ENCODE measurements around the gene FGF21. TPM values are rescaled to one million over a fixed set of nuclear protein-coding genes. Genes with fewer than 3 reads are reported as not detected.

The FGF21 gene
- total RNA-seq, 2 donors from 2014 or later: not detected

DNA sequence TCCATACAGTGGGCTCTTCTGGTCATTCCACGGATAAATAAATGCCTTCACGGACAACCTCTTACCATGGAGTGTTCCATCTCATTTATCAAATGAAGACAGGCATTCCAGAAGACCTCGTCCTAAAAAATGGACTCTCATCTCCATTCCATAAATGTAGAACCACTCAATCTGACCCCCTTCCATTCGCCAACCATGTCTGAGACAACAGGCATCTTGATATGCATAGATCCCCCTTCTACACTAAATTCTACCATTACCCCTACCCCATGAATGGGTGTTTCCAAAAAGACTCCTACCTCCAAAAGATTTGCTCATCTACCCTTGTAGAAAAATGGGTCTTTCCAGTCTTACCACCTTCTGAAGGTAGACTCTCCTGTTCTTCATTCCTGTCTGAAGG is 23.9 kb upstream of the FGF21 start:
- Histone ChIP-seq H3K4me1 (replicated peaks) (no peaks in the 10 kb centered on the region), H3K27ac (no peak overlapping the region), H3K4me3 (no peak overlapping the region), H3K36me3 (no peaks in the 10 kb centered on the region), H3K27me3 (replicated peaks; ENCODE audit: insufficient read depth) (no peaks in the 10 kb centered on the region), H3K9me3 (no peaks in the 10 kb centered on the region)
- TF ChIP-seq, protein P1, sequence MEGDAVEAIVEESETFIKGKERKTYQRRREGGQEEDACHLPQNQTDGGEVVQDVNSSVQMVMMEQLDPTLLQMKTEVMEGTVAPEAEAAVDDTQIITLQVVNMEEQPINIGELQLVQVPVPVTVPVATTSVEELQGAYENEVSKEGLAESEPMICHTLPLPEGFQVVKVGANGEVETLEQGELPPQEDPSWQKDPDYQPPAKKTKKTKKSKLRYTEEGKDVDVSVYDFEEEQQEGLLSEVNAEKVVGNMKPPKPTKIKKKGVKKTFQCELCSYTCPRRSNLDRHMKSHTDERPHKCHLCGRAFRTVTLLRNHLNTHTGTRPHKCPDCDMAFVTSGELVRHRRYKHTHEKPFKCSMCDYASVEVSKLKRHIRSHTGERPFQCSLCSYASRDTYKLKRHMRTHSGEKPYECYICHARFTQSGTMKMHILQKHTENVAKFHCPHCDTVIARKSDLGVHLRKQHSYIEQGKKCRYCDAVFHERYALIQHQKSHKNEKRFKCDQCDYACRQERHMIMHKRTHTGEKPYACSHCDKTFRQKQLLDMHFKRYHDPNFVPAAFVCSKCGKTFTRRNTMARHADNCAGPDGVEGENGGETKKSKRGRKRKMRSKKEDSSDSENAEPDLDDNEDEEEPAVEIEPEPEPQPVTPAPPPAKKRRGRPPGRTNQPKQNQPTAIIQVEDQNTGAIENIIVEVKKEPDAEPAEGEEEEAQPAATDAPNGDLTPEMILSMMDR (IDR thresholded peaks at IDR 0.05): no peak
- TF ChIP-seq POLR2AphosphoS5 (IDR thresholded peaks at IDR 0.05): no peak
- no peak for TF ChIP-seq POLR2A (IDR thresholded peaks at IDR 0.05)
- WGBS: 84% methylated on average over 4 of the region's 4 CpGs
- no peak for DNase-seq (ENCODE audit: low spot score)
- intact Hi-C loops (cut with DNase I): loop anchor here (10.0 kb wide), 1 partner anchor 57 kb away; the partner anchor contains the start of gene NTN5

DNA sequence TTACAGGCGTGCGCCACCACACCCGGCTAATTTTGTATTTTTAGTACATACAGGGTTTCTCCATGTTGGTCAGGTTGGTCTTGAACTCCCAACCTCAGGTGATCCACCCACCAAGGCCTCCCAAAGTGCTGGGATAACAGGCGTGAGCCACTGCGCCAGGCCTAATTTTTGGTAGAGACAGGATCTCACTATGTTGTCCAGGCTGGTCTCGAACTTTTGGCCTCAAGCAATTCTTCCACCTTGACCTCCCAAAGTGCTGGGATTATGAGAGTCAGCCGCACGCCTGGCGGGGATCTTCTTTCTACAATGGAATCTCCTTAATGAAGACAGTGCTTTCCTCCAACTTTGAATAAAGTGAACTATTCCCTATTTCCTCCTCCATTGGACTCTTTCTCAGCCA is 20.7 kb upstream of the FGF21 start:
- Histone ChIP-seq H3K4me3 (no peak overlapping the region), H3K4me1 (replicated peaks) (peaks cover 6% of the 10 kb centered on the region), H3K27me3 (replicated peaks; ENCODE audit: insufficient read depth) (no peaks in the 10 kb centered on the region), H3K27ac (no peak overlapping the region), H3K9me3 (no peaks in the 10 kb centered on the region), H3K36me3 (no peaks in the 10 kb centered on the region)
- DNase-seq (ENCODE audit: low spot score): no peak
- intact Hi-C loops (cut with DNase I): loop anchor here (10.0 kb wide), 1 partner anchor 60 kb away; the partner anchor contains the start of gene NTN5
- WGBS: 96% methylated on average over 9 of the region's 9 CpGs
- no peak for TF ChIP-seq POLR2AphosphoS5 (IDR thresholded peaks at IDR 0.05)
- TF ChIP-seq, protein P1 (IDR thresholded peaks at IDR 0.05): no peak

DNA sequence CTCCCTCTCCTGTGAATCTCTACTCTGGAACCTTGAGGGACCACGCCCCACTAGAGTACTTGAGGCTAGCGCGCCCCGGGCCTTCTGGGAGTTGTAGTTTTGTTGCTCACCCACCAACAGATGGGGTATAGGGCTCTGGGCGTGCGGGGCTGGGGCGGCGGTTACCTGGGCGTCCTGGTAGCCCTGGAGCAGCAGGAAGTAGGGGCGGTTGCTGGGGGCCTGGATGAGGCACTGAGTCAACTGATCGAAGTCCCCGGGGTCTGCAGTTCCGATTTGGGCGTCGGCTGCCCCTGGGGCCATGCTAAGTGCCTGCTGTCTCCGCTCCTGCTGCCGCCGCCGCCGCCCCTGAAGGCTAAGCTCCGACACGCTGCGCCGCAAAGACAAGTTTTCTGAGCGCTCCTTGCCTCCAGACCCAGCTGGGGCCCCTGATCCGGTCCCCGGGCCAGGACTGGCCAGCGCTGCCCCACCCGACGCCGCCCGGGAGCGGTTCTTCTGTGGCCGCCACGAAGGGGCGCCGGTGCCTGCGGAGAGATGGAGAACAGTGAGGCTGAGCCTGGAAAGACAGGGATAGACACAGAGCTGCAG is 20.2 kb upstream of the FGF21 start:
- peaks cover 7% of the 10 kb centered on the region for H3K4me1 ChIP-seq (replicated peaks)
- 23% methylated on average over 38 of the region's 38 CpGs for WGBS
- no peaks in the 10 kb centered on the region for H3K9me3 ChIP-seq
- no peaks in the 10 kb centered on the region for H3K27me3 ChIP-seq (replicated peaks; ENCODE audit: insufficient read depth)
- H3K4me3 ChIP-seq: no peak overlapping the region
- no peaks in the 10 kb centered on the region for H3K36me3 ChIP-seq
- intact Hi-C loops (cut with DNase I): loop anchor here (10.0 kb wide), 1 partner anchor 60 kb away; the partner anchor contains the start of gene NTN5
- no peak for TF ChIP-seq POLR2AphosphoS5 (IDR thresholded peaks at IDR 0.05)
- TF ChIP-seq, protein P1 (IDR thresholded peaks at IDR 0.05): no peak
- no peak for TF ChIP-seq POLR2A (IDR thresholded peaks at IDR 0.05)
- no peak for DNase-seq (ENCODE audit: low spot score)
- H3K27ac ChIP-seq: no peak overlapping the region

DNA sequence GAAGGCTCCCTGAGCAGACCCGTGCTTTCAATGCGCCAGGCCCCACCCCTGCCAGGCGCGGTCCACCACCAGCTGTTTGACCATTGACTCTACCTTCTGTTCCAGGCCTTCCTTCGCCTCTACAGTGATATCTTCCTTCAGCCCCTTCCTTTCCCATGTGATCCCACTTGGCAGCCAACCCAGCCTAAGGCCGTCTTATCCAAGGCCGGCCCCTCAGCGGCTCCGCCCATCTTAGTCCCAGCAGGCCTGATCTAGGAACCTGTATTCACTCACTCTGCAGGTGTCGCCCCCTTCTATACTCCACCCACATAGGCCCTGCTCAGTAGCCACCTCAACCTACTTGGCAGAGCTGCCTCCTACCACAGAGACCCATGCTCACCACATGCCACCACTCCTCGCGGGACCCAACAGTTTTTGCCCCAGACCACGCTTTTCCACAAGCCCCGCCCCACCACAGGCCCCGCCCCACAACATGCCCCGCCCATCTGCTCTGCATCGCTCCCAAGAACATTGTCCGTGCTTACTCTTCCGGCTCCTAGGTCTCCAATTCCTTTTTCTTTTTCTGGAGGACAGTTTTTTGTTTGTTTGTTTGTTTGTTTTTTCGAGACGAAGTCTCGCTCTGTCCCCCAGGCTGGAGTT is 17.8 kb upstream of the FGF21 start:
- no peak for DNase-seq (ENCODE audit: low spot score)
- 69% methylated on average over 22 of the region's 22 CpGs for WGBS
- H3K9me3 ChIP-seq: no peaks in the 10 kb centered on the region
- intact Hi-C loops (cut with DNase I): loop anchor here (10.0 kb wide), 1 partner anchor 63 kb away; the partner anchor contains the start of gene NTN5
- no peak overlapping the region for H3K27ac ChIP-seq
- TF ChIP-seq POLR2A (IDR thresholded peaks at IDR 0.05) (no peak), POLR2AphosphoS5 (IDR thresholded peaks at IDR 0.05) (no peak)
- TF ChIP-seq, protein P1 (IDR thresholded peaks at IDR 0.05): no peak
- no peak overlapping the region for H3K4me3 ChIP-seq
- no peaks in the 10 kb centered on the region for H3K27me3 ChIP-seq (replicated peaks; ENCODE audit: insufficient read depth)
- peaks cover 7% of the 10 kb centered on the region for H3K4me1 ChIP-seq (replicated peaks)
- H3K36me3 ChIP-seq: no peaks in the 10 kb centered on the region
